Measurements from ENCODE around the gene ZNF268.
A peak's percentile ranks its signal among the peaks of the same experiment; 100 is the strongest.

ZNF268 gene

DNA sequence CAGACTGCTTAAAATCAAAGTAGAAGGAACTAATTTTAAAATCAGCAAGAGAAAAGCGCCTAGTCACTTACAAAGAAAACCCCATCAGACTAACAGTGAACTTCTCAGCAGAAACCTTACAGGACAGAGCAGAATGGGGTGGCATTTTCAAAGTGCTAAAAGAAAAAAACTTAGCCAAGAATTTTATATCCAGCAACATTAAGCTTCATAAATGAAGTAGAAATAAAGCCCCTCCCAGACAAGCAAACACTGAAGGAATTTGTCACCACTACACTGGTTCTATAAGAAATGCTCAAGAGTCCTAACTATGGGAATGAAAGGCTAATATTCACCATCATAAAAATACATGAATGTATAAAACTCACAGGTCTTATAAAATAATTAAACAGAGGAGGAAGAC, 6.4 kb upstream of the ZNF268 start:
- no peak for DNase-seq (ENCODE audit: low read depth)
- no peak for TF ChIP-seq CTCF (IDR thresholded peaks at IDR 0.05; ENCODE audit: insufficient read depth, low read depth, low read length, missing control alignments)

GRCh38 chr12:133180669-133181068, 626 bp upstream of the ZNF268 start:
- no peak for DNase-seq (ENCODE audit: low read depth)
- 0 out of 2 replicates have a peak overlapping the region, but pooled peaks have one; percentile 98 for H3K4me3 ChIP-seq (ENCODE audit: low read depth, low read length)
- TF ChIP-seq CTCF (IDR thresholded peaks at IDR 0.05; ENCODE audit: insufficient read depth, low read depth, low read length, missing control alignments): no peak

More for the DNA sequence above, 6.4 kb upstream of the ZNF268 start:
- no peak overlapping the region for H3K4me3 ChIP-seq (ENCODE audit: low read depth, low read length)

DNA sequence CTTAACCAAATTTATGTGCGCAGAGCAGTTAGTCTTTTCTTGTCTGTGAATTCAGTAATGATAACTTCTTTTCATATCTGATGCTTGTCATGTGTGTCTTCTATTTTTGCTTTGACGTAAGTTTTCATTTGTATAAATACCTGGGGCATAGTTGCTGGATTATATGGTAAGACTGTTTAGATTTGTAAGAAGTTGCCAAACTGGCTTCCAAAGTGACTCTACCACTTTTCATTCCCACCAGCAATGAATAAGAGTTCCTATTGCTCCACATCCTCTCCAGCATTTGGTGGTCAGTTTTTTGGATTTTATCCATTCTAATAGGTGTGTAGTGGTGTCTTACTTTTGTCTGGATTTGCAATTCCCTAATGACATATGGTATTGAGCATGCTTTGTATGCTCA, 8.9 kb downstream of the ZNF268 start:
- H3K4me3 ChIP-seq (ENCODE audit: low read depth, low read length): no peak overlapping the region
- no peak for TF ChIP-seq CTCF (IDR thresholded peaks at IDR 0.05; ENCODE audit: insufficient read depth, low read depth, low read length, missing control alignments)
- DNase-seq (ENCODE audit: low read depth): no peak

- TF ChIP-seq CTCF (IDR thresholded peaks at IDR 0.05; ENCODE audit: insufficient read depth, low read depth, low read length, missing control alignments): no peak
Observed at GRCh38 chr12:133192847-133193246, 11.6 kb downstream of the ZNF268 start.

DNA sequence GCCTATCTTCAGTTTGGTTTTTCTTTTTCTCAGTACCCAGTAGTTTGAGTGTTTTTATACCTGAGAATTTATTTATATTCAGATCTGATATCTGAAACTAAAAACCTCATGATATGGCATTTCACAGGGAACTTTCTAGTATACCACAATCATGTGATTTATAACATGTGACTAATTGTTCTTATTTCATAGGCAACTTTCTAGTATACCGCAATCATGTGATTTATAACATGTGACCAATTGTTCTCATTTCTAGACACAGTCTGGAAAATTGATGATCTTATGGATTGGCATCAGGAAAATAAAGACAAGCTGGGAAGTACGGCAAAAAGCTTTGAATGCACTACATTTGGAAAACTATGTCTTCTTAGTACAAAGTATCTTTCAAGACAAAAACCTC, 20.6 kb downstream of the ZNF268 start:
- H3K4me3 ChIP-seq (ENCODE audit: low read depth, low read length): no peak overlapping the region
- no peak for TF ChIP-seq CTCF (IDR thresholded peaks at IDR 0.05; ENCODE audit: insufficient read depth, low read depth, low read length, missing control alignments)
- no peak for DNase-seq (ENCODE audit: low read depth)

More at GRCh38 chr12:133192847-133193246, 11.6 kb downstream of the ZNF268 start:
- no peak for DNase-seq (ENCODE audit: low read depth)
- H3K4me3 ChIP-seq (ENCODE audit: low read depth, low read length): no peak overlapping the region

GRCh38 chr12:133202493-133203343, 21.4 kb downstream of the ZNF268 start:
- no peak for TF ChIP-seq CTCF (IDR thresholded peaks at IDR 0.05; ENCODE audit: insufficient read depth, low read depth, low read length, missing control alignments)
- no peak for DNase-seq (ENCODE audit: low read depth)
- H3K4me3 ChIP-seq (ENCODE audit: low read depth, low read length): no peak overlapping the region
